ENCODE data around the gene PLS1. TPM values are rescaled to one million over a fixed set of nuclear protein-coding genes. Genes with fewer than 3 reads are reported as not detected.
"Not testable (repeated sequence)": the region's sequence is repeated elsewhere in the genome, so short reads cannot be mapped to it uniquely, and the experiment has no call there.

The PLS1 gene, protein sequence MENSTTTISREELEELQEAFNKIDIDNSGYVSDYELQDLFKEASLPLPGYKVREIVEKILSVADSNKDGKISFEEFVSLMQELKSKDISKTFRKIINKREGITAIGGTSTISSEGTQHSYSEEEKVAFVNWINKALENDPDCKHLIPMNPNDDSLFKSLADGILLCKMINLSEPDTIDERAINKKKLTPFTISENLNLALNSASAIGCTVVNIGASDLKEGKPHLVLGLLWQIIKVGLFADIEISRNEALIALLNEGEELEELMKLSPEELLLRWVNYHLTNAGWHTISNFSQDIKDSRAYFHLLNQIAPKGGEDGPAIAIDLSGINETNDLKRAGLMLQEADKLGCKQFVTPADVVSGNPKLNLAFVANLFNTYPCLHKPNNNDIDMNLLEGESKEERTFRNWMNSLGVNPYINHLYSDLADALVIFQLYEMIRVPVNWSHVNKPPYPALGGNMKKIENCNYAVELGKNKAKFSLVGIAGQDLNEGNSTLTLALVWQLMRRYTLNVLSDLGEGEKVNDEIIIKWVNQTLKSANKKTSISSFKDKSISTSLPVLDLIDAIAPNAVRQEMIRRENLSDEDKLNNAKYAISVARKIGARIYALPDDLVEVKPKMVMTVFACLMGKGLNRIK
- 0.44 and 0.60 TPM in 2 replicates for total RNA-seq

GRCh38 chr3:142595951-142596725, at the start of gene PLS1:
PLS1 (plus strand) TSS chr3:142596393; CDS start chr3:142664238, 67,845 bp downstream.
- peak; percentile 76 to 89 for DNase-seq (ENCODE audit: low read depth in 2 of 2)

DNA sequence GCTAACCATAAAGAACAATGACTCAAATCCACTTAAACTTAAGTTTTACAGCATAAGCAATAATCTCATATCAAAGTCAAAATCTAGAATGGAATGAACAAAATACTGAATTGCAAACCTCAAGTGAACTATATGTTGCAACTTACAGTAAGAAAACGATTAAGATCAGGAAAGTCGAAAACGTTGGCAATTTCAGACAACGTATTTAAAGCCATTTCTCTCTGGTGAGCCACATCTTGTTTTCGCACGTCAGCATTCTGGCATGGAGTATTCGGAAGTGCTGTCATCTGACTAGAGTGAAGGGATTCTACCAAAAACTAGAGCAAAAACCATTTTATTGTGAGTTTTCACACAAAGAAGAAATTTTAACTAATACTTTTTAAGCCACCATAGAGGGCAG, 46.2 kb upstream of the PLS1 start:
- DNase-seq (ENCODE audit: low read depth in 2 of 2), result no peak

GRCh38 chr3:142552579-142552978, 43.6 kb upstream of the PLS1 start:
- DNase-seq (ENCODE audit: low read depth in 2 of 2), result not testable (repeated sequence)

DNA sequence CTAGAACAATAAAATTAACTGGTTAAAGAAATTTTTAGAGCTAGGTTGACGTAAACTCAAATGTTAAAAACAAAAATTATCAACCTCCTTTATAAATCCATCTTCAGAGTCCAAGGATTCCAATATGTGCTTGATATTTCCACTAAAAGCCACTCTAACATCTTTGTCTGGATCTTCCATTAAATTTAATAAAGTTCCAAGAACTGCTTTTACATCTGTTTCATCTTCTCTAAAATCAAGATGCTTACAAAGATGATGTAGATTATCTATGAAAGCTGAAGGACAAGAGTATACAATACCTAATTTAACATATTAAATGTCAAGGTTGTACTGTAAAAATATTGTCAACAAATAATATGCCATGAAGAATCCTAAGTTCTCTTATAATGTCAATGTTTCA, 42.5 kb upstream of the PLS1 start:
- no peak for DNase-seq (ENCODE audit: low read depth in 2 of 2)

GRCh38 chr3:142560118-142560517, 36.1 kb upstream of the PLS1 start:
- no peak for DNase-seq (ENCODE audit: low read depth in 2 of 2)

DNA sequence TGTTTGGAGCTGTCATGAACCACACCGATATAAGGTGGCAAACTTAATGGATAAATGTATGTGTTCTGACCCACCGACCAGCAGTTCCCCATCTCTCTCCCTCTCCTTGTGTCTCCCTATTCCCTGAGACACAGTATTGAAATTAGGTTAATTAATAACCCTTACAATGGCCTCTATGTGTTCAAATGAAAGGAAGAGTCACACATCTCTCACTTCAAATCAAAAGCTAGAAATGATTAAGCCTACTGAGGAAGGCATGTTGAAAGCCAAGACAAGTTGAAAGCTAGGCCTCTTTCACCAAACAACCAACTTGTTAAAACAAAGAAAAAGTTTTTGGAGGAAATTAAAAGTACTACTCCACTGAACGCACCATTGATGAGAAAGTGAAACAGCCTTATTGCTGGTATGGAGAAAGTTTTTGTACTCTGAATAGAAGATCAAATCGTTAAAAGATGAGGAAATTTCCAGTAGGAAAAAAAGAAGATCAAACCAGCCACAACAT, 32.6 kb upstream of the PLS1 start:
- no peak for DNase-seq (ENCODE audit: low read depth in 2 of 2)

GRCh38 chr3:142566096-142566495, 30.1 kb upstream of the PLS1 start:
- DNase-seq (ENCODE audit: low read depth in 2 of 2), result no peak

DNA sequence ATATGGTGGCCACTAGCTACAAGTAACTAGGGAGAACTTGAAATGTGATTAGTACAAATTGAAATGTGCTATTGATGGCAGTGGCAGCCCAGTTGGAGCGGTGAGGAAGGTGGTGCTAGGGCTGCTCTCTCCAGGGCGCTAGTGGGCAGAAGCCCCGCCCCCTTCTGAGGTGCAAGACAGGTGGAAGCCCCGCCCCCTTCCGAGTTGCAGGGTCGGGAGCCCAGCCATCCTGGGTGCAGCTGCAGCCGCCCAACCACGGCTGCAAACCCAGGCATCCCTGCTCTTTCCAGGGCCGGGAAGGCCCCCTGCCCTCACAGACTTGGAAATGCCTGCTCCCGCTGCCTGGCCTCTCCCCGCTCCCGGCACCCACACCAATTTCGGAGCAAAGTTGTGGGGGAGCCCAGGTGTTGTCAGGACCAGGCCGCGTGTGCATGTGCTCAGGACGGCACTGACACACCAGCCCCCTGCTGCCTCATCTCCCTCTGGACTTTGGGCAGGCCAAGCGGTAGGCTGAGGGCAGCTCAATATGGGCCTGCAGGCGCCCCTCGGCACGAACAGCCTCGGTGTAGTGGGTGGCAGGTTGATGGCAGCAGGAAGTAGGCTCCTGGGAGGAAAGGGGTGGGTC, 27.7 kb upstream of the PLS1 start:
- DNase-seq (ENCODE audit: low read depth in 2 of 2), result no peak

DNA sequence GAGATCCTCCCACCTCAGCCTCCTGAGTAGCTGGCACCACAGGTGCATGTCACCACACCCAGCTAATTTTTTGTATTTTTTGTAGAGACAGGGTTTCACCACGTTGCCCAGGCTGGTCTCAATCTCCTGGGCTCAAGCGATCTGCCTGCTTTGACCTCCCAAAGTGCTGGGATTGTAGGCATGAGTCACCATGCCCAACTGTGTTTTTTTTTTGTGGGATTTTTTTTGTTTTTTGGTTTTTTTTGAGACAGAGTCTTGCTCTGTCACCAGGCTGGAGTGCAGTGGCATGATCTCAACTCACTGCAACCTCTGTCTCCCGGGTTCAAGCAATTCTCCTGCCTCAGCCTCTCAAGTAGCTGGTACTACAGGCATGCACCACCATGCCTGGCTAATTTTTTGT, 26.8 kb upstream of the PLS1 start:
- not testable (repeated sequence) for DNase-seq (ENCODE audit: low read depth in 2 of 2)

DNA sequence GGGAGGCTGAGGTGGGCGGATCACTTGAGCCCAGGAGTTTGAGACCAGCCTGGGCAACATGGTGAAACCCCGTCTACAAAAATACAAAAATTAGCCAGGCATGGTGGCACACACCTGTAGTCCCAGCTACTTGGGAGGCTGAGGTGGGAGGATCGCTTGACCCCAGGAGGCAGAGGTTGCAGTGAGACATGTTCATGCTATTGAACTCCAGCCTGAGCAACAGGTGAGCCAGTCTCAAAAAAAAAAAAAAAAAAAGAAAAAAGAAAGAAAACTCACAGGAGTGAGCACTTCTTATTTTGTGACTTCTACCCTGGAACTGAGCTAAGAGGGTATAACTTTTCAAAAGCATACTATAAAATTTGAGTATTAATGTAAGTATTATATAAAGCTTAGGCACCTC, 22.0 kb upstream of the PLS1 start:
- not testable (repeated sequence) for DNase-seq (ENCODE audit: low read depth in 2 of 2)

GRCh38 chr3:142574665-142575064, 21.5 kb upstream of the PLS1 start:
- no peak for DNase-seq (ENCODE audit: low read depth in 2 of 2)

DNA sequence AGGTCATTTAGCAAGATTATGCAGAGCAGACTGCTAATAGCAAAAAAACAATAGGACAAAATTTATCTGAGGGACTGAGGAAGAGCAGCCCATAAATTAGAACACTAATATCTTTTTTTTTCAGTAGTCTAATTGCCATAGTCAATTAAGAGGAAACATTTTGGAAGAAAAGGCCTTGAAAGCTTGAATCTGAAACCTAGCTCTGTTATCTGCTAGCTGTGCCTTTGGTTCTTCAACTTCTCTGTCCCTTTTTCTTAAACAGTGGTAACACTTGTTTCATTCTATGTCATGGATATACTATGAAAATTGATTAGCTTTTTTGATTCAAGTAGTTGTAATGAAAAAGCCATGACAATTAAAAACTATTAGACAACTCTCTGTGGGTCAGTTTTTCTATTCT, 19.4 kb upstream of the PLS1 start:
- no peak for DNase-seq (ENCODE audit: low read depth in 2 of 2)

DNA sequence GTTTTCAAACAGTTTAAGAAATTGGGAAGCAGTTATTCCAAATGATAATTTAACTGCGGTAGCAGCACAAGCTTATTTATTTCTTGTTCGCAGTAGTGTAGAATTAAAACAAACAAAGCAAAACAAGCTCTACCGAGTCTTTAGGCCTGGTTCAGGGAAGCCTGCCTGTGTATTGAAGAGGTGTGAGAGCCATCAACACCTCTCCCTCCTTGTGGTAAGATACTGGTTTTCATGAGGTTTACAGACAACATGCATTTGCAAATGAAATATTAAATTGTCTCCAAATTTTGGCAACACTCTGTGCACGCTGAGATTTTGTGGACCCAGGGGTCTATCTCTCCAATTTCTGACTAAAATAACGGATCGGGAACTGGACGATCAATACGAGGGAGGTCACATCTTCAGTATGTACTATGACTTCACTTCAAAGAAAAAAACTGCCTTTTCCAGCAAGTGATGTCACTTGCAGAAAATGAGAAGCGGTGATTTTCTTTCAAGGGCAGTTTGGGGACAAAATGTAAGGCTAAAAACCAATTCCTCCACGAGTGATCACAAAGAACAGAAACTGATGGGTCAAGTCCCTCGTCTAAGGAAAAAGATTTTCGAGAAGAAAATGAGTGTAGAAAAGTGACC, 18.4 kb upstream of the PLS1 start:
- peak; percentile 3 to 49 for DNase-seq (ENCODE audit: low read depth in 2 of 2)

- DNase-seq (ENCODE audit: low read depth in 2 of 2), result peak; percentile 92 to 97
Observed at GRCh38 chr3:142578329-142579223, 17.6 kb upstream of the PLS1 start, which contains the start of gene ATR. ATR (minus strand) TSS chr3:142578733; CDS start chr3:142578704, 29 bp downstream.

GRCh38 chr3:142580061-142580423, 16.2 kb upstream of the PLS1 start:
- DNase-seq (ENCODE audit: low read depth in 2 of 2), result no peak

- not testable (repeated sequence) for DNase-seq (ENCODE audit: low read depth in 2 of 2)
Observed at GRCh38 chr3:142581070-142581469, 15.1 kb upstream of the PLS1 start.

- peak; percentile 74 to 84 for DNase-seq (ENCODE audit: low read depth in 2 of 2)
Observed at GRCh38 chr3:142586803-142587406, 9.3 kb upstream of the PLS1 start.

- no peak for DNase-seq (ENCODE audit: low read depth in 2 of 2)
Observed at GRCh38 chr3:142588703-142589102, 7.5 kb upstream of the PLS1 start.

GRCh38 chr3:142592268-142592667, 3.9 kb upstream of the PLS1 start:
- DNase-seq (ENCODE audit: low read depth in 2 of 2), result not testable (repeated sequence)

DNA sequence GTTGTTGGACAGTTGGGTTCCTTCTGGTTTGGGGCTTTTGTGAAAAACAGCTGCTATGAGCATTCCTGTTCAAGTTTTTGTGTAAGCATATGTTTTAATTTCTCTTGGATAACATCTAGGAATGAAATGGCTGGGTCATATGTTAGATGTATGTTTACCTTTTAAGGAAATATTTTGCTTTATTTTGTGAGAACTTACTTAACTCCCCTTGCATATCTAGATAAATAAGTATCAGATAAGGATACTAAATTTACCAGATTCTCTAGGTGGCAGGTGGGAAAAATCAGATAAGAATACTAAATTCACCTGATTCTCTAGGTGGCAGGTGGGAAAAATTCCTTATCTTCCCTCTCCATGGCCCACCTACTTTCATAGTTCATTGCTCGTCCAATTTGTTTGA, 1.1 kb upstream of the PLS1 start:
- DNase-seq (ENCODE audit: low read depth in 2 of 2), result no peak
